Liver (tissue), 9 donors: ENCODE data around the gene CMTM5. TPM values are rescaled to one million over a fixed set of nuclear protein-coding genes. Genes with fewer than 3 reads are reported as not detected.

Experiments used
- DNase-seq: peaks from one replicate; pipeline ENCODE4 v3.0.0-alpha.2; 2017; ENCODE audit warnings: low spot score
- H3K27ac ChIP-seq, 2 donors: one replicate each; pipeline ENCODE4 v1.7.0; 2013; ENCODE audit warnings: inconsistent platforms in 2 of 2, low read length in 2 of 2, control low read depth in 1 of 2, low read depth in 1 of 2, mild to moderate bottlenecking in 1 of 2
- H3K27me3 ChIP-seq, 4 donors: one replicate each; pipeline versions ENCODE4 v1.6.1 to v1.7.0; 2013; ENCODE audit warnings: low read length in 3 of 4, inconsistent platforms in 1 of 4, mild to moderate bottlenecking in 1 of 4, moderate library complexity in 1 of 4; ENCODE audit not compliant: control insufficient read depth in 4 of 4, insufficient read depth in 4 of 4
- H3K36me3 ChIP-seq, 4 donors: one replicate each; pipeline versions ENCODE4 v1.6.1 to v1.7.0; 2013; ENCODE audit warnings: low read length in 3 of 4, mild to moderate bottlenecking in 3 of 4, low read depth in 1 of 4, moderate library complexity in 1 of 4; ENCODE audit not compliant: control insufficient read depth in 4 of 4, insufficient read depth in 3 of 4
- H3K4me1 ChIP-seq, 4 donors: one replicate each; pipeline versions ENCODE4 v1.6.1 to v1.7.0; 2013; ENCODE audit warnings: low read length in 3 of 4, mild to moderate bottlenecking in 3 of 4, moderate library complexity in 1 of 4; ENCODE audit not compliant: control insufficient read depth in 4 of 4, insufficient read depth in 4 of 4
- H3K4me3 ChIP-seq, 3 donors: one replicate each; pipeline versions ENCODE4 v1.6.1 to v1.7.0; 2013; ENCODE audit warnings: low read length in 3 of 3, control low read depth in 1 of 3, low read depth in 1 of 3, mild to moderate bottlenecking in 1 of 3
- H3K9ac ChIP-seq, 2 donors: one replicate each; pipeline ENCODE4 v1.7.0; 2013; ENCODE audit warnings: low read length in 2 of 2, mild to moderate bottlenecking in 2 of 2, moderate library complexity in 2 of 2, control low read depth in 1 of 2, low read depth in 1 of 2
- H3K9me3 ChIP-seq, 4 donors: one replicate each; pipeline versions ENCODE4 v1.6.1 to v1.7.0; 2013; ENCODE audit warnings: low read length in 3 of 4; ENCODE audit not compliant: control insufficient read depth in 4 of 4
- ATF3 ChIP-seq: IDR thresholded peaks from 2 replicates; pipeline ENCODE4 v1.6.1; 2016; ENCODE audit warnings: antibody characterized with exemption
- CTCF ChIP-seq: fragments of 150-350 bp; IDR thresholded peaks from 2 replicates; pipeline ENCODE4 v1.5.1; 2017; ENCODE audit warnings: improper control_type of control experiment, low read depth, low read length; ENCODE audit not compliant: missing input control
- EGR1 ChIP-seq, 2 donors: IDR thresholded peaks; 2 replicates each; pipeline ENCODE4 v1.6.1; 2016 to 2018; ENCODE audit warnings: antibody characterized with exemption in 2 of 2, low read depth in 2 of 2
- FOXA1 ChIP-seq: IDR thresholded peaks from 2 replicates; pipeline ENCODE4 v1.6.1; 2016; ENCODE audit warnings: antibody characterized with exemption
- FOXA2 ChIP-seq: IDR thresholded peaks from 2 replicates; pipeline ENCODE4 v1.6.1; 2016; ENCODE audit warnings: antibody characterized with exemption
- GABPA ChIP-seq, 2 donors: IDR thresholded peaks in 1 of 2; conservative IDR thresholded peaks in 1 of 2; 2 replicates each; pipeline ENCODE4 v1.6.1; 2016; ENCODE audit warnings: antibody characterized with exemption in 2 of 2, mild to moderate bottlenecking in 1 of 2, moderate library complexity in 1 of 2
- HNF4A ChIP-seq, 2 donors: conservative IDR thresholded peaks; 2 replicates each; pipeline ENCODE4 v1.6.1; 2016; ENCODE audit warnings: antibody characterized with exemption in 2 of 2, mild to moderate bottlenecking in 2 of 2
- HNF4G ChIP-seq: IDR thresholded peaks from 2 replicates; pipeline ENCODE4 v1.6.1; 2016; ENCODE audit warnings: antibody characterized with exemption
- JUND ChIP-seq, 2 donors: IDR thresholded peaks; 2 replicates each; pipeline ENCODE4 v1.6.1; 2016; ENCODE audit warnings: antibody characterized with exemption in 2 of 2
- MAX ChIP-seq: IDR thresholded peaks from 2 replicates; pipeline ENCODE4 v1.6.1; 2016; ENCODE audit warnings: antibody characterized with exemption
- NR2F2 ChIP-seq: IDR thresholded peaks from 2 replicates; pipeline ENCODE4 v1.6.1; 2016; ENCODE audit warnings: antibody characterized with exemption
- RAD21 ChIP-seq, 2 donors: IDR thresholded peaks; 2 replicates each; pipeline ENCODE4 v1.6.1; 2016; ENCODE audit warnings: antibody characterized with exemption in 2 of 2, mild to moderate bottlenecking in 2 of 2
- REST ChIP-seq: IDR thresholded peaks from 2 replicates; pipeline ENCODE4 v1.6.1; 2016; ENCODE audit warnings: antibody characterized with exemption, mild to moderate bottlenecking
- RXRA ChIP-seq, 2 donors: IDR thresholded peaks; 2 replicates each; pipeline ENCODE4 v1.6.1; 2017 to 2018; ENCODE audit warnings: antibody characterized with exemption in 2 of 2, mild to moderate bottlenecking in 1 of 2
- SP1 ChIP-seq: IDR thresholded peaks from 2 replicates; pipeline ENCODE4 v1.6.1; 2018; ENCODE audit warnings: antibody characterized with exemption, mild to moderate bottlenecking
- TAF1 ChIP-seq: conservative IDR thresholded peaks from 2 replicates; pipeline ENCODE4 v1.6.1; 2016; ENCODE audit warnings: antibody characterized with exemption, mild to moderate bottlenecking
- YY1 ChIP-seq: IDR thresholded peaks from 2 replicates; pipeline ENCODE4 v1.6.1; 2016; ENCODE audit warnings: antibody characterized with exemption, mild to moderate bottlenecking
- ZBTB33 ChIP-seq: IDR thresholded peaks from 2 replicates; pipeline ENCODE4 v1.6.1; 2016; ENCODE audit warnings: antibody characterized with exemption
- polyA plus RNA-seq, 2 donors: library from polyadenylated mRNA; stranded (reverse) in 1 of 2; unstranded in 1 of 2; fragments of 200-250 nt in 1 of 2; fragments of >200 nt in 1 of 2; fragmentation: Nextera tagmentation in 1 of 2; extraction: Ambion mirVana in 1 of 2; gene quantifications; one replicate each; pipeline versions ENCODE4 v1.2.1 to v1.2.3, GENCODE V29; 2013 to 2015
- total RNA-seq, 2 donors: library from RNA; depleted of rRNA; stranded (reverse); fragments of >200 nt; gene quantifications; one replicate each; pipeline ENCODE4 v1.2.3, GENCODE V29; 2014
- donor health status: healthy.
- donor health status: healthy.
- donor health status: healthy.
- donor health status: healthy.
- donor health status: healthy.

The CMTM5 gene
- total and polyA plus RNA-seq, 4 donors, result 0.22 to 5.5 TPM; not detected in 2

GRCh38 chr14:23361320-23361719, 15.5 kb upstream of the CMTM5 start:
- no peak for DNase-seq
- Histone ChIP-seq H3K36me3 (no peaks in the 10 kb centered on the region), H3K4me1 (peaks cover 2 to 12% (median 9%) of the 10 kb centered on the region in 4 donors), H3K27ac (no peak overlapping the region), H3K9me3 (no peaks in the 10 kb centered on the region), H3K27me3 (peaks cover 0 to 7% (median 5%) of the 10 kb centered on the region in 4 donors), H3K9ac (no peak overlapping the region), H3K4me3 (no peak overlapping the region)
- TF ChIP-seq ATF3 (no peak), JUND (IDR thresholded peaks at IDR 0.05) (no peak), MAX (no peak), NR2F2 (no peak), REST (no peak), RXRA (IDR thresholded peaks at IDR 0.05) (no peak), TAF1 (no peak), GABPA (IDR thresholded peaks at IDR 0.05 in 1 of 2, conservative IDR thresholded peaks at IDR 0.05 in 1 of 2) (no peak), CTCF (no peak), EGR1 (IDR thresholded peaks at IDR 0.05; ENCODE audit: low read depth in 2 of 2) (no peak), SP1 (no peak), YY1 (no peak), RAD21 (IDR thresholded peaks at IDR 0.05) (no peak), ZBTB33 (no peak), FOXA2 (no peak), HNF4A (conservative IDR thresholded peaks at IDR 0.05) (no peak), FOXA1 (no peak), HNF4G (no peak)
